GM10248 (cell line): ENCODE results near the gene PJA2.

Experiments used
- CTCF ChIA-PET: fragments of 300-600 bp; sonication (Branson Sonifier 250); formaldehyde crosslinking; extraction: SDS; loops from one replicate; lab custom pipeline; 2021; ENCODE audit warnings: antibody characterized with exemption; lab: Yijun Ruan, JAX
- POLR2A ChIA-PET: fragments of 350-650 bp; sonication (Branson Sonifier 250); formaldehyde crosslinking; extraction: SDS; loops from one replicate; lab custom pipeline; 2020; ENCODE audit warnings: antibody characterized with exemption; lab: Yijun Ruan, JAX
- DNase-seq: peaks from one replicate; pipeline ENCODE4 v3.0.0; 2012; ENCODE audit errors: extremely low spot score
- CTCF ChIP-seq: IDR thresholded peaks from 2 replicates; pipeline ENCODE4 v1.5.1; 2012; ENCODE audit warnings: mild to moderate bottlenecking, low read depth; ENCODE audit errors: extremely low read depth, missing control alignments, control extremely low read depth

Gene PJA2

GRCh38 chr5:109409844-109410388, at the start of gene PJA2:
Gene PJA2 (minus strand): TSS chr5:109409974. CDS start chr5:109383433, 26,541 bp downstream.
- POLR2A ChIA-PET, result interaction anchor here (0.7 to 0.8 kb wide), 2 partner anchors 25 to 1197 kb away, joined by 3 to 6 read pairs; no protein-coding TSS in a partner anchor
- CTCF ChIA-PET, result interaction anchor here (1.0 to 2.2 kb wide), 3 partner anchors 10 to 768 kb away, joined by 3 to 6 read pairs (median 4); no protein-coding TSS in a partner anchor

GRCh38 chr5:109455598-109456096, 45.9 kb upstream of the PJA2 start:
- peak; percentile 66 for DNase-seq
- ChIA-PET CTCF (interaction anchor here (2.6 to 5.2 kb wide), 2 partner anchors 10 to 13 kb away, joined by 7 to 24 read pairs; no protein-coding TSS in a partner anchor), POLR2A (no interaction called here)
- no peak for TF ChIP-seq CTCF

More at GRCh38 chr5:109409844-109410388, at the start of gene PJA2:
- peak; percentile 93 for DNase-seq
- TF ChIP-seq CTCF, result no peak

GRCh38 chr5:109454731-109455505, 45.1 kb upstream of the PJA2 start:
- DNase-seq, result no peak
- ChIA-PET POLR2A (no interaction called here), CTCF (interaction anchor here (0.9 to 5.2 kb wide), 4 partner anchors 10 to 36 kb away, joined by 3 to 24 read pairs (median 5); no protein-coding TSS in a partner anchor)
- TF ChIP-seq CTCF, result no peak

GRCh38 chr5:109453251-109453650, 43.5 kb upstream of the PJA2 start:
- TF ChIP-seq CTCF, result no peak
- ChIA-PET CTCF (interaction anchor here (0.6 to 5.2 kb wide), 3 partner anchors 15 to 772 kb away, joined by 3 to 24 read pairs (median 3); no protein-coding TSS in a partner anchor), POLR2A (no interaction called here)
- DNase-seq, result no peak

GRCh38 chr5:109452661-109453060, 42.9 kb upstream of the PJA2 start:
- CTCF ChIA-PET, result interaction anchor here (1.6 kb wide), 1 partner anchor 771 kb away, joined by 3 read pairs; no protein-coding TSS in a partner anchor

More at GRCh38 chr5:109452661-109453060, 42.9 kb upstream of the PJA2 start:
- POLR2A ChIA-PET, result no interaction called here
- TF ChIP-seq CTCF, result no peak
- no peak for DNase-seq
